HCT116 (cell line): ENCODE data around the gene DENND2A. TPM values are rescaled to one million over a fixed set of nuclear protein-coding genes. Genes with fewer than 3 reads are reported as not detected.

Experiments used
- ATAC-seq: fragments of 200-7000 bp; cut with Tn5 transposase; 2 replicates; pipeline ENCODE4 v1.9.1; 2020; ENCODE audit warnings: mild to moderate bottlenecking, moderate library complexity
- BruUV-seq: library from RNA; stranded (reverse); fragments of 400-500 nt; replicated peaks from 2 replicates; lab custom pipeline; 2021; lab: Mats Ljungman, UMichigan
- CTCF ChIA-PET: fragments of 300-600 bp; sonication (Branson Sonifier 250); formaldehyde crosslinking; loops from one replicate; lab custom pipeline; 2021; ENCODE audit warnings: antibody characterized with exemption; lab: Charles Lee
- POLR2A ChIA-PET: fragments of 300-600, 350-600 bp; sonication (Branson Sonifier 250); formaldehyde crosslinking; loops from one replicate; lab custom pipeline; 2021; ENCODE audit warnings: antibody characterized with exemption; lab: Charles Lee
- RAD21 ChIA-PET, 2 experiments: fragments of 300-600 bp; sonication (Branson Sonifier 250); formaldehyde crosslinking; loops; one replicate each; lab custom pipeline; 2023; ENCODE audit warnings: low total read pairs in 2 of 2; ENCODE audit not compliant: uncharacterized antibody in 2 of 2, unreplicated experiment in 2 of 2, low non-redundant PET in 1 of 2; lab: Charles Lee
- DNase-seq: peaks from one replicate; pipeline ENCODE4 v3.0.0-alpha.2; 2010; ENCODE audit warnings: low read depth, low spot score
- H2AFZ ChIP-seq: fragments of 200-600 bp; shearing (Covaris generic), sonication (generic); 2 replicates; pipeline ENCODE4 v1.6.1; 2017; ENCODE audit warnings: low read depth, mixed run types, mixed read lengths, antibody characterized with exemption, low read length; ENCODE audit not compliant: poor library complexity, severe bottlenecking
- H3K27ac ChIP-seq: 2 replicates; pipeline ENCODE4 v1.5.1; 2012; ENCODE audit warnings: low read depth, low read length
- H3K27me3 ChIP-seq: fragments of 200-600 bp; sonication (generic); 2 replicates; pipeline ENCODE4 v1.6.1; 2016; ENCODE audit warnings: mixed run types, low read length, mixed read lengths; ENCODE audit not compliant: insufficient read depth
- H3K36me3 ChIP-seq, 2 experiments: fragments of 200-500 bp in 1 of 2; fragments of 200-600 bp in 1 of 2; sonication (Bioruptor generic) in 1 of 2; sonication (generic) in 1 of 2; 2 replicates each; pipeline versions ENCODE4 v1.5.1 to v1.6.1; 2014 to 2016; ENCODE audit warnings: low read length in 2 of 2, inconsistent platforms in 1 of 2, mixed read lengths in 1 of 2, mixed run types in 1 of 2; ENCODE audit not compliant: insufficient read depth in 2 of 2, control insufficient read depth in 1 of 2
- H3K4me1 ChIP-seq, 2 experiments: fragments of 200-600 bp in 1 of 2; sonication (generic) in 1 of 2; 2 replicates each; pipeline versions ENCODE4 v1.5.1 to v1.6.1; 2012 to 2017; ENCODE audit warnings: low read length in 2 of 2, inconsistent platforms in 1 of 2, mild to moderate bottlenecking in 1 of 2, mixed read lengths in 1 of 2, mixed run types in 1 of 2, moderate library complexity in 1 of 2; ENCODE audit not compliant: insufficient read depth in 2 of 2, control insufficient read depth in 1 of 2
- H3K4me2 ChIP-seq: fragments of 200-600 bp; sonication (generic); 2 replicates; pipeline ENCODE4 v1.6.1; 2017; ENCODE audit warnings: mixed run types, low read length, mixed read lengths
- H3K4me3 ChIP-seq, 2 experiments: fragments of 200-600 bp in 1 of 2; sonication (generic) in 1 of 2; replicated peaks in 1 of 2; 2 replicates each; pipeline ENCODE4 v1.5.1; 2011 to 2016; ENCODE audit warnings: low read length in 2 of 2, control low read depth in 1 of 2, low read depth in 1 of 2, mild to moderate bottlenecking in 1 of 2, mixed read lengths in 1 of 2, mixed run types in 1 of 2
- H3K79me2 ChIP-seq: fragments of 200-600 bp; sonication (generic); 2 replicates; pipeline ENCODE4 v1.6.1; 2017; ENCODE audit warnings: mild to moderate bottlenecking, mixed run types, low read length, moderate library complexity, mixed read lengths; ENCODE audit not compliant: insufficient read depth
- H3K9ac ChIP-seq: fragments of 200-600 bp; sonication (generic); 2 replicates; pipeline ENCODE4 v1.6.1; 2016; ENCODE audit warnings: low read length, mixed read lengths
- H3K9me2 ChIP-seq: fragments of 200-600 bp; sonication (generic), shearing (Covaris generic); 2 replicates; pipeline ENCODE4 v1.6.1; 2017; ENCODE audit warnings: mixed run types, mild to moderate bottlenecking, moderate library complexity; ENCODE audit not compliant: insufficient read depth
- H3K9me3 ChIP-seq, 2 experiments: fragments of 200-500 bp in 1 of 2; fragments of 200-600 bp in 1 of 2; sonication (Bioruptor generic) in 1 of 2; sonication (generic) in 1 of 2; 2 replicates each; pipeline ENCODE4 v1.6.1; 2014 to 2017; ENCODE audit warnings: low read length in 2 of 2, mixed read lengths in 2 of 2, inconsistent platforms in 1 of 2, low read depth in 1 of 2, mild to moderate bottlenecking in 1 of 2, mixed run types in 1 of 2, moderate library complexity in 1 of 2; ENCODE audit not compliant: control insufficient read depth in 1 of 2, insufficient read depth in 1 of 2
- H4K20me1 ChIP-seq: fragments of 200-600 bp; sonication (generic), shearing (Covaris generic); 2 replicates; pipeline ENCODE4 v1.6.1; 2017; ENCODE audit warnings: mixed run types, mild to moderate bottlenecking, moderate library complexity; ENCODE audit not compliant: insufficient read depth
- CEBPB ChIP-seq: IDR thresholded peaks from 2 replicates; pipeline ENCODE4 v1.6.1; 2012; ENCODE audit warnings: low read depth
- EGR1 ChIP-seq: IDR thresholded peaks from 2 replicates; pipeline ENCODE4 v1.6.1; 2012; ENCODE audit warnings: low read depth
- ELF1 ChIP-seq: IDR thresholded peaks from 2 replicates; pipeline ENCODE4 v1.6.1; 2012; ENCODE audit warnings: low read depth, borderline replicate concordance
- EZH2 ChIP-seq: fragments of 200-600 bp; sonication (generic); IDR thresholded peaks from 2 replicates; pipeline ENCODE4 v1.6.1; 2017; ENCODE audit warnings: antibody characterized with exemption, mixed run types
- POLR2A ChIP-seq: IDR thresholded peaks from 2 replicates; pipeline ENCODE4 v1.7.0; 2011; ENCODE audit warnings: borderline replicate concordance; ENCODE audit not compliant: insufficient read depth, insufficient read length; ENCODE audit errors: extremely low read depth
- POLR2AphosphoS5 ChIP-seq: IDR thresholded peaks from 2 replicates; pipeline ENCODE4 v1.6.1; 2011; ENCODE audit warnings: mild to moderate bottlenecking, low read depth, low read length, moderate library complexity
- SIN3A ChIP-seq: IDR thresholded peaks from 2 replicates; pipeline ENCODE4 v1.6.1; 2012; ENCODE audit warnings: low read depth
- SP1 ChIP-seq: IDR thresholded peaks from 2 replicates; pipeline ENCODE4 v1.6.1; 2012; ENCODE audit warnings: low read depth
- ZFX ChIP-seq: fragments of 450-650 bp; IDR thresholded peaks from 2 replicates; pipeline ENCODE4 v1.6.1; 2017
- ZNF274 ChIP-seq: fragments of 200-500 bp; sonication (Bioruptor generic); IDR thresholded peaks from 2 replicates; pipeline ENCODE4 v1.6.1; 2014; ENCODE audit warnings: mild to moderate bottlenecking, low read depth, low read length, inconsistent platforms
- intact Hi-C: fragments of 100-400 bp; cut with micrococcal nuclease; formaldehyde crosslinking; loops from 2 replicates; pipeline ENCODE4 v1.10.0; 2022
- total RNA-seq: library from RNA; stranded (reverse); gene quantifications from one replicate; pipeline ENCODE4 v1.2.1, GENCODE V29; 2021; ENCODE audit not compliant: unreplicated experiment
- TF ChIP-seq, protein P1 (sequence below): IDR thresholded peaks from 2 replicates; pipeline ENCODE4 v1.6.1; 2011; ENCODE audit warnings: mild to moderate bottlenecking, low read length, moderate library complexity; ENCODE audit not compliant: insufficient replicate concordance; ENCODE audit errors: extremely low read depth
- TF ChIP-seq, protein P2 (sequence below): IDR thresholded peaks from 2 replicates; pipeline ENCODE4 v1.6.1; 2012
- TF ChIP-seq, protein P3 (sequence below), 3 experiments: fragments of 200-600 bp in 1 of 3; sonication (generic) in 1 of 3; IDR thresholded peaks in 2 of 3; conservative IDR thresholded peaks in 1 of 3; 2 replicates each; pipeline ENCODE4 v1.5.1; 2012 to 2017; ENCODE audit warnings: low read depth in 2 of 3, low read length in 2 of 3, antibody characterized with exemption in 1 of 3, borderline replicate concordance in 1 of 3, control low read depth in 1 of 3, mild to moderate bottlenecking in 1 of 3, mixed read lengths in 1 of 3, mixed run types in 1 of 3, moderate library complexity in 1 of 3; ENCODE audit not compliant: insufficient read depth in 1 of 3

DENND2A gene
- total RNA-seq, 1 experiment from 2014 or later = 0.12 TPM

DNA sequence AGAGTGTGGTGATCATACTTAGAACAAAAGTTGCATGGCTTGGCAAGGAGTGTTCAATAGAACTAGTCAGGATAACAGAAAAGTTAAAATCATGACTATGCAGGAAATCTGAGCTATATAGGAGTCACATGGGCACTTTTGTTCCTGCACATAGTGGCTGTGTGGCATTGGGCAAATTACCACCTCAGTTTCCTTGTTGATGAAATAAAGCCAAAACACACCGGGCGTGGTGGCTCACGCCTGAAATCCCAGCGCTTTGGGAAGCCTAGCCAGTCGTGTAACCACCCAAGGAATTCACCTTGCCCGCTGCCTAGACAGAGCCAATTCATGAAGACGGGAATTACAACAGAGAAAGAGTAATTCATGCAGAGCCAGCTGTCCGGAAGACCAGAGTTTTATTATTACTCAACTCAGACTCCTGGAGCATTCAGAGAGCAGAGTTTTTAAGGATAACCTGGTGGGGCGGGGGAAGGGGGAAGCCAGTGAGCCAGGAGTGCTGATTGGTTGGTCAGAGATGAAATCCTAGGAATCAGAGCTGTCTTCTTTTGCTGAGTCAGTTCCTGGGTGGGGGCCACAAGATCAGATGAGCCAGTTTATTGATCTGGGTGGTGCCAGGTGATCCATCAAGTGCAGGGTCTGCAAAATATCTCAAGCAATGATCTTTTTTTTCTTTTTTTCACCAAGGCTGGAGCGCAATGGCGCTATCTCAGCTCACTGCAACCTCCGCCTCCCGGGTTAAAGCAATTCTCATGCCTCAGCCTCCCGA is 154.9 kb downstream of the DENND2A start:
- no peaks in the 10 kb centered on the region for H3K9me2 ChIP-seq
- no peaks in the 10 kb centered on the region for H3K4me1 ChIP-seq
- no TSS peak for BruUV-seq
- no peak overlapping the region for H2AFZ ChIP-seq
- RAD21 ChIA-PET = no interaction called here
- intact Hi-C loops = no loop called here
- CTCF ChIA-PET = no interaction called here
- H4K20me1 ChIP-seq = no peaks in the 10 kb centered on the region
- H3K27ac ChIP-seq = no peak overlapping the region
- H3K4me3 ChIP-seq = no peak overlapping the region
- no peaks in the 10 kb centered on the region for H3K9me3 ChIP-seq
- H3K9ac ChIP-seq = no peak overlapping the region
- no peak for DNase-seq
- no peaks in the 10 kb centered on the region for H3K27me3 ChIP-seq
- TF ChIP-seq, protein P1, sequence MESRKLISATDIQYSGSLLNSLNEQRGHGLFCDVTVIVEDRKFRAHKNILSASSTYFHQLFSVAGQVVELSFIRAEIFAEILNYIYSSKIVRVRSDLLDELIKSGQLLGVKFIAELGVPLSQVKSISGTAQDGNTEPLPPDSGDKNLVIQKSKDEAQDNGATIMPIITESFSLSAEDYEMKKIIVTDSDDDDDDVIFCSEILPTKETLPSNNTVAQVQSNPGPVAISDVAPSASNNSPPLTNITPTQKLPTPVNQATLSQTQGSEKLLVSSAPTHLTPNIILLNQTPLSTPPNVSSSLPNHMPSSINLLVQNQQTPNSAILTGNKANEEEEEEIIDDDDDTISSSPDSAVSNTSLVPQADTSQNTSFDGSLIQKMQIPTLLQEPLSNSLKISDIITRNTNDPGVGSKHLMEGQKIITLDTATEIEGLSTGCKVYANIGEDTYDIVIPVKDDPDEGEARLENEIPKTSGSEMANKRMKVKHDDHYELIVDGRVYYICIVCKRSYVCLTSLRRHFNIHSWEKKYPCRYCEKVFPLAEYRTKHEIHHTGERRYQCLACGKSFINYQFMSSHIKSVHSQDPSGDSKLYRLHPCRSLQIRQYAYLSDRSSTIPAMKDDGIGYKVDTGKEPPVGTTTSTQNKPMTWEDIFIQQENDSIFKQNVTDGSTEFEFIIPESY = no peak
- TF ChIP-seq EGR1 (no peak), ZFX (no peak), SIN3A (no peak), ELF1 (no peak), CEBPB (no peak), EZH2 (no peak), ZNF274 (no peak), SP1 (no peak), POLR2AphosphoS5 (no peak), POLR2A (no peak)
- TF ChIP-seq, protein P2, sequence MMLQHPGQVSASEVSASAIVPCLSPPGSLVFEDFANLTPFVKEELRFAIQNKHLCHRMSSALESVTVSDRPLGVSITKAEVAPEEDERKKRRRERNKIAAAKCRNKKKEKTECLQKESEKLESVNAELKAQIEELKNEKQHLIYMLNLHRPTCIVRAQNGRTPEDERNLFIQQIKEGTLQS = no peak
- TF ChIP-seq, protein P3, sequence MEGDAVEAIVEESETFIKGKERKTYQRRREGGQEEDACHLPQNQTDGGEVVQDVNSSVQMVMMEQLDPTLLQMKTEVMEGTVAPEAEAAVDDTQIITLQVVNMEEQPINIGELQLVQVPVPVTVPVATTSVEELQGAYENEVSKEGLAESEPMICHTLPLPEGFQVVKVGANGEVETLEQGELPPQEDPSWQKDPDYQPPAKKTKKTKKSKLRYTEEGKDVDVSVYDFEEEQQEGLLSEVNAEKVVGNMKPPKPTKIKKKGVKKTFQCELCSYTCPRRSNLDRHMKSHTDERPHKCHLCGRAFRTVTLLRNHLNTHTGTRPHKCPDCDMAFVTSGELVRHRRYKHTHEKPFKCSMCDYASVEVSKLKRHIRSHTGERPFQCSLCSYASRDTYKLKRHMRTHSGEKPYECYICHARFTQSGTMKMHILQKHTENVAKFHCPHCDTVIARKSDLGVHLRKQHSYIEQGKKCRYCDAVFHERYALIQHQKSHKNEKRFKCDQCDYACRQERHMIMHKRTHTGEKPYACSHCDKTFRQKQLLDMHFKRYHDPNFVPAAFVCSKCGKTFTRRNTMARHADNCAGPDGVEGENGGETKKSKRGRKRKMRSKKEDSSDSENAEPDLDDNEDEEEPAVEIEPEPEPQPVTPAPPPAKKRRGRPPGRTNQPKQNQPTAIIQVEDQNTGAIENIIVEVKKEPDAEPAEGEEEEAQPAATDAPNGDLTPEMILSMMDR (IDR thresholded peaks at IDR 0.05 in 2 of 3, conservative IDR thresholded peaks at IDR 0.05 in 1 of 3; ENCODE audit: borderline replicate concordance in 1 of 3, insufficient read depth in 1 of 3, low read depth in 2 of 3, low read length in 2 of 3) = no peak
- TF ChIP-seq, all 23 proteins: peak for 0
- H3K36me3 ChIP-seq = no peaks in the 10 kb centered on the region
- no peaks in the 10 kb centered on the region for H3K79me2 ChIP-seq
- POLR2A ChIA-PET = no interaction called here
- no peak for ATAC-seq
- no peak overlapping the region for H3K4me2 ChIP-seq
